ENCODE data around the gene MUC4.

DNA sequence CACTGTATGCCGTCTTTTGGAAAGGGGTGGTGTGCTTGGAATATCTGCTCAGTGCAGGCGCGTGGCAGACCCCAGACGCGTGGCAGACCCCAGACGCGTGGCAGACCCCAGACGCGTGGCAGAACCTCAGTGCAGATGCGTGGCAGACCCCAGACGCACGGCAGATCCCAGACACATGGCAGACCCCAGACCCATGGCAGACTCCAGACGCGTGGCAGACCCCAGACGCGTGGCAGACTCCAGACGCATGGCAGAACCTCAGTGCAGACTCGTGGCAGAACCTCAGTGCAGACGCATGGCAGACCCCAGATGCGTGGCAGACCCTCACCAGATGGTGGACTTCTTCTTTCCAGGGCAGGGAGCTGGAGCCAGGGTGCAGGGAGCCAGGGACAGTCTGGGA lies 637 bp upstream of the MUC4 start:
- no peak for TF ChIP-seq EZH2 (IDR thresholded peaks at IDR 0.05; ENCODE audit: borderline replicate concordance, low read depth, low read length, severe bottlenecking)
- TF ChIP-seq, protein P1, sequence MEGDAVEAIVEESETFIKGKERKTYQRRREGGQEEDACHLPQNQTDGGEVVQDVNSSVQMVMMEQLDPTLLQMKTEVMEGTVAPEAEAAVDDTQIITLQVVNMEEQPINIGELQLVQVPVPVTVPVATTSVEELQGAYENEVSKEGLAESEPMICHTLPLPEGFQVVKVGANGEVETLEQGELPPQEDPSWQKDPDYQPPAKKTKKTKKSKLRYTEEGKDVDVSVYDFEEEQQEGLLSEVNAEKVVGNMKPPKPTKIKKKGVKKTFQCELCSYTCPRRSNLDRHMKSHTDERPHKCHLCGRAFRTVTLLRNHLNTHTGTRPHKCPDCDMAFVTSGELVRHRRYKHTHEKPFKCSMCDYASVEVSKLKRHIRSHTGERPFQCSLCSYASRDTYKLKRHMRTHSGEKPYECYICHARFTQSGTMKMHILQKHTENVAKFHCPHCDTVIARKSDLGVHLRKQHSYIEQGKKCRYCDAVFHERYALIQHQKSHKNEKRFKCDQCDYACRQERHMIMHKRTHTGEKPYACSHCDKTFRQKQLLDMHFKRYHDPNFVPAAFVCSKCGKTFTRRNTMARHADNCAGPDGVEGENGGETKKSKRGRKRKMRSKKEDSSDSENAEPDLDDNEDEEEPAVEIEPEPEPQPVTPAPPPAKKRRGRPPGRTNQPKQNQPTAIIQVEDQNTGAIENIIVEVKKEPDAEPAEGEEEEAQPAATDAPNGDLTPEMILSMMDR (IDR thresholded peaks at IDR 0.05; ENCODE audit: borderline replicate concordance, extremely low read depth, low read length, poor library complexity, severe bottlenecking) = no peak

Data from DND-41 (cell line).